ENCODE results near the gene SLC26A9. TPM values are rescaled to one million over a fixed set of nuclear protein-coding genes. Genes with fewer than 3 reads are reported as not detected.

Gene SLC26A9
- total and polyA plus RNA-seq, 2 donors (not counting 1 experiment from before 2014, with no cell fraction given) = not detected

- Histone ChIP-seq H2AFZ (ENCODE audit: low read length) (no peak overlapping the region), H3K4me3 (replicated peaks in 1 of 4; ENCODE audit: control extremely low read depth in 1 of 4, insufficient read depth in 1 of 4, low read depth in 3 of 4, low read length in 4 of 4) (no peak overlapping the region), H3K27me3 (ENCODE audit: control insufficient read depth, insufficient read depth, low read length) (peaks cover 21% of the 10 kb centered on the region), H3K27ac (ENCODE audit: insufficient read depth, low read length) (no peak overlapping the region), H3K9me3 (ENCODE audit: control insufficient read depth, insufficient read depth, low read depth, low read length) (no peaks in the 10 kb centered on the region), H3K9ac (ENCODE audit: insufficient read depth, low read length) (no peak overlapping the region), H4K20me1 (ENCODE audit: control insufficient read depth, extremely low read depth, insufficient read depth, low read length) (no peaks in the 10 kb centered on the region), H3K4me2 (ENCODE audit: extremely low read depth, insufficient read depth, low read length) (no peak overlapping the region), H3K36me3 (ENCODE audit: control insufficient read depth, insufficient read depth, low read length) (no peaks in the 10 kb centered on the region), H3K79me2 (ENCODE audit: control insufficient read depth, insufficient read depth, low read length) (no peaks in the 10 kb centered on the region), H3K4me1 (ENCODE audit: control insufficient read depth, extremely low read depth, insufficient read depth, low read length) (peaks cover 8% of the 10 kb centered on the region)
- TF ChIP-seq CTCF (conservative IDR thresholded peaks at IDR 0.05 in 1 of 2, IDR thresholded peaks at IDR 0.05 in 1 of 2; ENCODE audit: low read depth in 1 of 2, low read length in 2 of 2) (no peak), EZH2 (IDR thresholded peaks at IDR 0.05; ENCODE audit: low read length, missing control alignments) (no peak)
- DNase-seq (ENCODE audit: low read depth in 2 of 2) = no peak
Measured at GRCh38 chr1:205948039-205948438, 4.8 kb upstream of the SLC26A9 start.

- Histone ChIP-seq H2AFZ (ENCODE audit: low read length) (no peak overlapping the region), H3K36me3 (ENCODE audit: control insufficient read depth, insufficient read depth, low read length) (no peaks in the 10 kb centered on the region), H3K9ac (ENCODE audit: insufficient read depth, low read length) (no peak overlapping the region), H4K20me1 (ENCODE audit: control insufficient read depth, extremely low read depth, insufficient read depth, low read length) (no peaks in the 10 kb centered on the region), H3K79me2 (ENCODE audit: control insufficient read depth, insufficient read depth, low read length) (no peaks in the 10 kb centered on the region), H3K4me1 (ENCODE audit: control insufficient read depth, extremely low read depth, insufficient read depth, low read length) (peaks cover 8% of the 10 kb centered on the region), H3K27me3 (ENCODE audit: control insufficient read depth, insufficient read depth, low read length) (peaks cover 23% of the 10 kb centered on the region), H3K4me3 (replicated peaks in 1 of 4; ENCODE audit: control extremely low read depth in 1 of 4, insufficient read depth in 1 of 4, low read depth in 3 of 4, low read length in 4 of 4) (no peak overlapping the region), H3K27ac (ENCODE audit: insufficient read depth, low read length) (no peak overlapping the region), H3K4me2 (ENCODE audit: extremely low read depth, insufficient read depth, low read length) (no peak overlapping the region), H3K9me3 (ENCODE audit: control insufficient read depth, insufficient read depth, low read depth, low read length) (no peaks in the 10 kb centered on the region)
- DNase-seq (ENCODE audit: low read depth in 2 of 2) = no peak
- TF ChIP-seq CTCF (conservative IDR thresholded peaks at IDR 0.05 in 1 of 2, IDR thresholded peaks at IDR 0.05 in 1 of 2; ENCODE audit: low read depth in 1 of 2, low read length in 2 of 2) (no peak), EZH2 (IDR thresholded peaks at IDR 0.05; ENCODE audit: low read length, missing control alignments) (no peak)
Measured at GRCh38 chr1:205947024-205947423, 3.8 kb upstream of the SLC26A9 start.

- no peak overlapping the region for H3K27ac ChIP-seq (ENCODE audit: insufficient read depth, low read length)
- H3K4me1 ChIP-seq (ENCODE audit: control insufficient read depth, extremely low read depth, insufficient read depth, low read length) = no peaks in the 10 kb centered on the region
- TF ChIP-seq CTCF (conservative IDR thresholded peaks at IDR 0.05 in 1 of 2, IDR thresholded peaks at IDR 0.05 in 1 of 2; ENCODE audit: low read depth in 1 of 2, low read length in 2 of 2) = no peak
- DNase-seq (ENCODE audit: low read depth in 2 of 2) = no peak
- H4K20me1 ChIP-seq (ENCODE audit: control insufficient read depth, extremely low read depth, insufficient read depth, low read length) = no peaks in the 10 kb centered on the region
- H3K4me3 ChIP-seq (replicated peaks in 1 of 4; ENCODE audit: control extremely low read depth in 1 of 4, insufficient read depth in 1 of 4, low read depth in 3 of 4, low read length in 4 of 4) = no peak overlapping the region
- no peak overlapping the region for H2AFZ ChIP-seq (ENCODE audit: low read length)
- no peaks in the 10 kb centered on the region for H3K9me3 ChIP-seq (ENCODE audit: control insufficient read depth, insufficient read depth, low read depth, low read length)
- no peaks in the 10 kb centered on the region for H3K79me2 ChIP-seq (ENCODE audit: control insufficient read depth, insufficient read depth, low read length)
- no peak overlapping the region for H3K4me2 ChIP-seq (ENCODE audit: extremely low read depth, insufficient read depth, low read length)
- H3K9ac ChIP-seq (ENCODE audit: insufficient read depth, low read length) = no peak overlapping the region
- H3K36me3 ChIP-seq (ENCODE audit: control insufficient read depth, insufficient read depth, low read length) = no peaks in the 10 kb centered on the region
- H3K27me3 ChIP-seq (ENCODE audit: control insufficient read depth, insufficient read depth, low read length) = peaks cover 26% of the 10 kb centered on the region
Measured at GRCh38 chr1:205945069-205945468, 1.8 kb upstream of the SLC26A9 start.
